Jurkat, Clone E6-1 (cell line): Measurements from ENCODE around the gene ATXN1L. TPM values are rescaled to one million over a fixed set of nuclear protein-coding genes. Genes with fewer than 3 reads are reported as not detected.
A peak's percentile ranks its signal among the peaks of the same experiment; 100 is the strongest.
"Not testable (repeated sequence)": the region's sequence is repeated elsewhere in the genome, so short reads cannot be mapped to it uniquely, and the experiment has no call there.

Experiments
- DNase-seq: peaks from one replicate; pipeline ENCODE4 v3.0.0-alpha.2; 2011; ENCODE audit warnings: low read depth, low spot score
- H3K4me3 ChIP-seq: 2 replicates; pipeline ENCODE4 v1.5.1; 2011; ENCODE audit warnings: mild to moderate bottlenecking, low read length, control low read depth, moderate library complexity
- polyA plus RNA-seq: library from polyadenylated mRNA; unstranded; fragments of >200 nt; gene quantifications from one replicate; pipeline ENCODE4 v1.2.1, GENCODE V29; 2012; ENCODE audit warnings: missing spikeins; ENCODE audit not compliant: insufficient read length, insufficient read depth

Gene ATXN1L
- 15.4 TPM for polyA plus RNA-seq

- H3K4me3 ChIP-seq = peak within 1 kb of the TSS; percentile 95
- peak; percentile 89 for DNase-seq
Measured at GRCh38 chr16:71845639-71846430, at the start of gene ATXN1L. Gene ATXN1L, plus strand, starts transcription at chr16:71845976. Its CDS starts 3,765 bp downstream, at chr16:71849741.

GRCh38 chr16:71796501-71797097 is 49.2 kb upstream of the ATXN1L start:
- DNase-seq = no peak
- H3K4me3 ChIP-seq = no peak overlapping the region

GRCh38 chr16:71803305-71803690 is 42.5 kb upstream of the ATXN1L start:
- no peak for DNase-seq

GRCh38 chr16:71807905-71808592 is 37.7 kb upstream of the ATXN1L start:
- DNase-seq = no peak
- H3K4me3 ChIP-seq = peak overlapping the region; percentile 90

More at GRCh38 chr16:71803305-71803690, 42.5 kb upstream of the ATXN1L start:
- no peak overlapping the region for H3K4me3 ChIP-seq

- peak within 1 kb of the TSS; percentile 90 for H3K4me3 ChIP-seq
- DNase-seq = peak; percentile 98
Measured at GRCh38 chr16:71808593-71809459, 37.0 kb upstream of the ATXN1L start, which contains the start of gene AP1G1. Gene AP1G1, minus strand, starts transcription at chr16:71808834. Its CDS starts 19,355 bp downstream, at chr16:71789479.

- DNase-seq, H3K4me3 ChIP-seq: not testable (repeated sequence)
Measured at GRCh38 chr16:71810155-71810530, 35.6 kb upstream of the ATXN1L start.

GRCh38 chr16:71811261-71811803 is 34.4 kb upstream of the ATXN1L start:
- DNase-seq = peak; percentile 27
- no peak overlapping the region for H3K4me3 ChIP-seq

GRCh38 chr16:71817155-71817500 is 28.6 kb upstream of the ATXN1L start:
- H3K4me3 ChIP-seq, DNase-seq: not testable (repeated sequence)

GRCh38 chr16:71826533-71827017 is 19.2 kb upstream of the ATXN1L start:
- H3K4me3 ChIP-seq = no peak overlapping the region
- DNase-seq = no peak

- DNase-seq = no peak
- no peak overlapping the region for H3K4me3 ChIP-seq
Measured at GRCh38 chr16:71830359-71830758, 15.4 kb upstream of the ATXN1L start.

- not testable (repeated sequence) for DNase-seq
Measured at GRCh38 chr16:71831698-71832097, 14.1 kb upstream of the ATXN1L start.

GRCh38 chr16:71832112-71832511 is 13.7 kb upstream of the ATXN1L start:
- not testable (repeated sequence) for DNase-seq, H3K4me3 ChIP-seq

More at GRCh38 chr16:71831698-71832097, 14.1 kb upstream of the ATXN1L start:
- not testable (repeated sequence) for H3K4me3 ChIP-seq

GRCh38 chr16:71834291-71834690 is 11.5 kb upstream of the ATXN1L start:
- H3K4me3 ChIP-seq = no peak overlapping the region
- no peak for DNase-seq

- no peak for DNase-seq
- H3K4me3 ChIP-seq = no peak overlapping the region
Measured at GRCh38 chr16:71837150-71837549, 8.6 kb upstream of the ATXN1L start.

- no peak overlapping the region for H3K4me3 ChIP-seq
- DNase-seq = no peak
Measured at GRCh38 chr16:71840052-71840451, 5.7 kb upstream of the ATXN1L start.

- H3K4me3 ChIP-seq = no peak overlapping the region
- DNase-seq = no peak
Measured at GRCh38 chr16:71843572-71843971, 2.2 kb upstream of the ATXN1L start.

GRCh38 chr16:71846431-71846830 is 655 bp downstream of the ATXN1L start:
- H3K4me3 ChIP-seq = peak overlapping the region; percentile 95
- no peak for DNase-seq

- H3K4me3 ChIP-seq = peak overlapping the region; percentile 95
- DNase-seq = no peak
Measured at GRCh38 chr16:71847096-71847495, 1.3 kb downstream of the ATXN1L start.

GRCh38 chr16:71848622-71849021 is 2.8 kb downstream of the ATXN1L start:
- H3K4me3 ChIP-seq = no peak overlapping the region
- no peak for DNase-seq
